ENCODE results near the gene SLC35B4. TPM values are rescaled to one million over a fixed set of nuclear protein-coding genes. Genes with fewer than 3 reads are reported as not detected.

SLC35B4 gene, protein sequence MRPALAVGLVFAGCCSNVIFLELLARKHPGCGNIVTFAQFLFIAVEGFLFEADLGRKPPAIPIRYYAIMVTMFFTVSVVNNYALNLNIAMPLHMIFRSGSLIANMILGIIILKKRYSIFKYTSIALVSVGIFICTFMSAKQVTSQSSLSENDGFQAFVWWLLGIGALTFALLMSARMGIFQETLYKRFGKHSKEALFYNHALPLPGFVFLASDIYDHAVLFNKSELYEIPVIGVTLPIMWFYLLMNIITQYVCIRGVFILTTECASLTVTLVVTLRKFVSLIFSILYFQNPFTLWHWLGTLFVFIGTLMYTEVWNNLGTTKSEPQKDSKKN
- polyA plus RNA-seq (2013, experiment 1 of 4), result 35.9 TPM
- polyA plus RNA-seq (2013, experiment 2 of 4), result 39.4 TPM
- polyA plus RNA-seq (2013, experiment 3 of 4), result 25.7 TPM
- polyA plus RNA-seq (2013, experiment 4 of 4), result 27.5 TPM

DNA sequence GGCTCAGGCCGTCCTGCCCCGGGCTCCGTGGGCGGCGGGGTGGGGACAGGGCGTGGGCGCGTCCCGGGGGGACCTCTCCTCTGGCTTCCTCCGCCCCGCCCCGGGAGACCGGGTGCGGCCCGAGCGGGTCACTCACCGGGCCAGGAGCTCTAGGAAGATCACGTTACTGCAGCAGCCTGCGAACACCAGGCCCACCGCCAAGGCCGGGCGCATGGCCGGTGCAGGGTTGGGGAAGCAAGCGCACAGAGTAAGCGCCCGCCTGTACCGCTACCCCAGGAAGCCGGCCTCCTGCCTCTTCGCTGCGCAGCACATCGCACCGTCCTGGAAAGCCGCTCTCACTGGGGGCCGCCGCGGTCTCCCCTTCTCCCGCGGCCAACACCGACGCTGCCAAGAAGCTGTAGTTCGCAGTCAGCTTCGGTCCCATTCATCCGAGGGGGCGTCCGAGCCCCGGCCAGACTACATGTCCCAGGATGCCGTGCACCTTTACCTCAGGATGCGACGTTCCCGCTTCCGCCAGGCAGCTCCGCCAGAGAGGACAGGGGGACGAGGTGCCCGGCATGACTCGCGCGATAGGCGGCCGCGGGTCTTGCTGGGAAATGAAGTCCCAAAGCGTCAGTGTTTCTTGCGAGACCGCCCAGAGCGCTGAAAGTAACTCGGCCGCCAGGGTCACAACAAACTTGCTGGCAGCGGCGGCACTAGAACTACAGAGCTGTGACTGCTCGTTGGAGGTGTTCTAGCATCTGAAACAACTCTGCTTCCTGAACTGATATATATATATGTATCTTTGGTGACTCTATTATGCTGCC, at the start of gene SLC35B4:
Gene SLC35B4 (minus strand): TSS at position 392 of the 806 bp plus-strand sequence. CDS start 179 bp downstream, at position 213.
- Histone ChIP-seq H3K27ac (ENCODE audit: insufficient read depth, low read depth, low read length, poor library complexity, severe bottlenecking) (no peak within 1 kb of the TSS), H3K4me3 (ENCODE audit: insufficient read depth, low read depth, low read length) (peak within 1 kb of the TSS; percentile 68), H3K4me1 (ENCODE audit: control insufficient read depth, insufficient read depth, low read length) (peaks cover 6% of the 10 kb centered on the region), H3K27me3 (ENCODE audit: control insufficient read depth, insufficient read depth, low read length, poor library complexity, severe bottlenecking) (peaks cover 7% of the 10 kb centered on the region), H3K9me3 (ENCODE audit: control insufficient read depth, low read length) (no peaks in the 10 kb centered on the region), H3K36me3 (ENCODE audit: control insufficient read depth, insufficient read depth, low read length) (no peaks in the 10 kb centered on the region)
- WGBS, 2 experiments, result 0% methylated on average over 69 of the region's 69 CpGs

DNA sequence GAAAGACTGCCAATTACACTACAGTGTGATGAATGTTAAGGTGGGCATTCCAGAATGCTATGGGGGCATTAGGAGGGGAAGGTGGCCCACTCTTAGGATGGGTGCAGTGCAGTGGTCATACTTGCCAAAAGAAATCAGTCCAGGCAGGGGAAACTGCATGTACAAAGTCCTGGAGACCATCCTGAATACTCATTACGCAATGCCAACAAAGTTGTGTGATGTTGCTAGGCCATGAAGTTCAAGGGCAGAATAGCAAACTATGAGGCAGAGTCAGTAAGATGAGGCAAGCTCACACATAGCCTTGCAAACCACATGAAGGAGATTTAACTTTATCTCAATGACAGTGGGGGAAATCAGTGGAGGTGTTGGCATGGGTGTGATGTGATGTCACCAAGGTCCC, 49.8 kb upstream of the SLC35B4 start:
- H3K4me1 ChIP-seq (ENCODE audit: control insufficient read depth, insufficient read depth, low read length), result no peaks in the 10 kb centered on the region
- no peaks in the 10 kb centered on the region for H3K9me3 ChIP-seq (ENCODE audit: control insufficient read depth, low read length)
- WGBS, 2 experiments, result 90 to 92% methylated on average over 1 of the region's 1 CpG
- no peaks in the 10 kb centered on the region for H3K36me3 ChIP-seq (ENCODE audit: control insufficient read depth, insufficient read depth, low read length)
- H3K27ac ChIP-seq (ENCODE audit: insufficient read depth, low read depth, low read length, poor library complexity, severe bottlenecking), result no peak overlapping the region
- no peaks in the 10 kb centered on the region for H3K27me3 ChIP-seq (ENCODE audit: control insufficient read depth, insufficient read depth, low read length, poor library complexity, severe bottlenecking)
- no peak overlapping the region for H3K4me3 ChIP-seq (ENCODE audit: insufficient read depth, low read depth, low read length)

DNA sequence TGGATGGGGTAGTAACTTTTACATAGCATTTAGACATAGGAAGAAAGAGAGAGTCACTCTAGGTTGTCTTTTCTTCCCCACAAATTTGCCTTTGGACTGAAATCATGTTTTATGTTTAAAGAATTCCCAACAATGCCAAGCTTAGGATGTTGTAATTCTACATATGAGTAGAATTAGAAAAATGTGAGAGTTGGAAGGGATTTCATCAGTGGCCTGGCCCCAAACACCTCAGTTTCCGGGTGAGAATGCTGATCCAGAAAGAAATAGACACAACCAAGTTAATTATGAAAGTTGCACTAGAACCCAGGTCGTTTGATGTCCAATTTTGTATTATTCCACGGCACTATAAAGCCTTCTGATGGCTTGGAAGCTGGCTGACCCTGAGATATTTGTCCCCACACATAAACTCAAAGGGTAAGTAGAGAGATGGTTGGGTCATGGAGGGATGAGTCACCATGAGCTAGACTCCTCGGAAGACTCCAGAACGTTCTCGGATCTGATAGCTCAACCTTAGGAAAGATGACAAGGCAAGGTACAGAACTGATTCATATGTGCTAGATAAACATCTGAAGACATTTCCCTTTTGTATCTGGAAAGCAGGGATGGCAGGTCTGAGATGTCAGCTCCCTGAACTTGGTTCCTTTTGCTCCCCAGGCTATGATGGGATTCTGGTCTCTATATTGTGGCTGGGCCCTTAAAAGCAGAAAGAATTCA, 48.8 kb upstream of the SLC35B4 start:
- Histone ChIP-seq H3K36me3 (ENCODE audit: control insufficient read depth, insufficient read depth, low read length) (no peaks in the 10 kb centered on the region), H3K4me3 (ENCODE audit: insufficient read depth, low read depth, low read length) (no peak overlapping the region), H3K27me3 (ENCODE audit: control insufficient read depth, insufficient read depth, low read length, poor library complexity, severe bottlenecking) (no peaks in the 10 kb centered on the region), H3K4me1 (ENCODE audit: control insufficient read depth, insufficient read depth, low read length) (no peaks in the 10 kb centered on the region), H3K9me3 (ENCODE audit: control insufficient read depth, low read length) (no peaks in the 10 kb centered on the region), H3K27ac (ENCODE audit: insufficient read depth, low read depth, low read length, poor library complexity, severe bottlenecking) (no peak overlapping the region)
- WGBS, 2 experiments, result 90% methylated on average over 6 of the region's 6 CpGs

DNA sequence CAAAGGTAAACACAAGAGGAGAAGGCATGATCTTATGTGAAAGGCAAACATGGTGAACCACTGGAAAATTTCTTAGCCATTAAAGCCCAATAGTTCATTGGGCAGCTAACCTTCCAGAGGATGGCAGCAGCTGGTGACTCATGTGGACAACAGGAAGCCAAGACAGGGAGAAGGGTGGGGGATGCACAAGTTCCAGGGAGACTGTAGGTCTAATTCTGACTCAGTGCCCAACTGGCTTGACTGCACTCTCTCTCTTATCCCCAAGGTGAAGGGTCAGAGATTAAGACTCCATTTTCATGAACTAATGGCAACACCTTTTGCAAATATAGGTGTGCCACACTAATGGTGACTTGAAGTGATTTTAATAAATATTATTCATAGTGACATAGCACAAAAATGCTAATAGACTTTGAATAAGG, 47.9 kb upstream of the SLC35B4 start:
- Histone ChIP-seq H3K4me1 (ENCODE audit: control insufficient read depth, insufficient read depth, low read length) (no peaks in the 10 kb centered on the region), H3K9me3 (ENCODE audit: control insufficient read depth, low read length) (no peaks in the 10 kb centered on the region), H3K27ac (ENCODE audit: insufficient read depth, low read depth, low read length, poor library complexity, severe bottlenecking) (no peak overlapping the region), H3K27me3 (ENCODE audit: control insufficient read depth, insufficient read depth, low read length, poor library complexity, severe bottlenecking) (no peaks in the 10 kb centered on the region), H3K4me3 (ENCODE audit: insufficient read depth, low read depth, low read length) (no peak overlapping the region), H3K36me3 (ENCODE audit: control insufficient read depth, insufficient read depth, low read length) (no peaks in the 10 kb centered on the region)

DNA sequence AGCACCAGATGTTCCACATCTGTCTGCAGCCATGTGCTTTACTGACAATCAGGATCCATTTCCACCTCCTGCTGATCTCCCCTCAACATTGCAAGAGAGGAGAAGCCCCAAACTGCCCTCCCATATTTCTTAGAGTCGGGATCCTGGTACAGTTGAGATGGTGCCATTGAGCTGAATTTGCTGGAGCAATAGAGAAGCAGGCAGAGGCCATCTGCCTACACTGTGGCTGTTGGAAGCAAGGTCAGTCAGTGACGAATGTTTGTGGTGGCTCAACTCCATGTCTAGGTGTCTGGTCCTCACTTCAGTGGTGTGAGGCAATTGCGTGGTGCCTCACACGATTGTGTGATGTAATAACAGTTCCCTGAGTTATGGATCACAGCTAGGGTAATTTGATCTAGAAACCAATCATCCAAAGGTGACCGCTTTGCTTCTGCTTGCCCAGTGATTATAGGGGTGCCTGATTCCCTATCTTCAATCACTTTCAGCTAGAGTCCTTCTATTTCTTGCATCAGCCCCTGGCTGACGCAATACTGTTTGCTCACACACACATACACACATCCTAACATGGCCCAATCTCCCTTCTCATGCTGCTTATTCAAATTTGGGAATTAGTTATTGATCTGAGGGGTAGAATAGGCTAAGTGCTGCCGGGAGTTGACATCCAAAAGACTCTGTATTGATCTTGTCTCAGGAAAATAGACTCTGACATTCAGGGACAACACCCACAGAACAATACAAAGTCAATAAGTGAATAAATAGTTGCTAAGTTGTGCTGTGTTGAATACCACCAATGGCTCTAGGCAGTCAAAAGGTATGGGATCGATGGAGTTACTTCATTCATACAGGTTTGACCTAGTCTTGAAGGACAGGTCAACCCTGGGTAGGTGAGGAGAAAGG, 46.1 kb upstream of the SLC35B4 start:
- Histone ChIP-seq H3K4me1 (ENCODE audit: control insufficient read depth, insufficient read depth, low read length) (no peaks in the 10 kb centered on the region), H3K36me3 (ENCODE audit: control insufficient read depth, insufficient read depth, low read length) (no peaks in the 10 kb centered on the region), H3K9me3 (ENCODE audit: control insufficient read depth, low read length) (no peaks in the 10 kb centered on the region), H3K27me3 (ENCODE audit: control insufficient read depth, insufficient read depth, low read length, poor library complexity, severe bottlenecking) (no peaks in the 10 kb centered on the region), H3K27ac (ENCODE audit: insufficient read depth, low read depth, low read length, poor library complexity, severe bottlenecking) (no peak overlapping the region), H3K4me3 (ENCODE audit: insufficient read depth, low read depth, low read length) (no peak overlapping the region)
- WGBS, 2 experiments, result 89 to 93% methylated on average over 7 to 8 of the region's 8 CpGs

DNA sequence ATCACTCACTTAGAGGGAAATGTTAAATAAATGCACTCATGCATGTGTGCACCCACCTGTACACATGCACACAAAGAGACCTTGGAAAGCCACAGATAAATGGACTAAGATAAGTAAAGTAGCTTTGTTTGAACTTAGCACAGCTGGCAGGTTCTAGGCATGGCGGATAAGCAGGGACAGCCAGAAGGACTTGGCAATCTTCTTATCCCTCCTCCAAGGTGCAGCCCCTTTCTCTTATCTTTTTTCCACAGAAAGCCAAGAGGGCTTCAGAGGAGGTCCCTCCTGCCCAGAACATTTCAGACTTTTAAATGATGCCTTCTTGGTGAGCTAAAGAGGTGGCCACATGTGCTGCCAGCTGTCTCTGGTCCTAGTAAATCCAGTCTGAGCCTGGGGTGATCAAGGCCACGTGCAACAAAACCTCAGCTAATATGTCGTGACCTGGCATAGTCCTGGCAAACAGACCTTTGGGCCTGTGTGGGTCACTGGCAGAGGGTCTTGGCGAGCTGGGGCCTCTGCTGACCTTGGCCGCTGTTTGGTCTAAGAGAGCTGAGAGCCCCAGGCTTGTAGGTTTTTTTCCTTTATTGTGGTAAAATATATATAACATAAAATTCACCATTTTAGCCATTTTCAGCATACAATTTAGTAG, 43.2 kb upstream of the SLC35B4 start:
- 92% methylated on average over 4 to 5 of the region's 5 CpGs for WGBS, 2 experiments

DNA sequence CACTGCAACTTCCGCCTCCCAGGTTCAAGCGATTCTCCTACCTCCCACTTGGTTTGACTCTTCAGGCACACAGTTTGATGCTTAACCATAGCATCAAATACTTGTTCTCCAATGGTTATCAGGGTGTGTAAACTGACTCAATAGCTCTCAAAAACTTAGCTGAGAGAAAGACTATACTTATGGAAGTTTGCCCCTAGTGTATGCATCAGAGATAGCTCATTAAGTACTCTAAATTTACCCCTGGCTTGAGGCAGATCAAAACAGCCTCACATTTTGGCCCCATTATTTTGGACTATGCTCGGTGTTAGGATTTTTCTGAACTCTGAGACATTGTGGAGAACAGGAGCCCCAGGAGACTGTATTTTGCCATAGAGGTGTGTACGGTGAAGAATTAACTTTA, 40.8 kb upstream of the SLC35B4 start:
- Histone ChIP-seq H3K36me3 (ENCODE audit: control insufficient read depth, insufficient read depth, low read length) (no peaks in the 10 kb centered on the region), H3K9me3 (ENCODE audit: control insufficient read depth, low read length) (no peaks in the 10 kb centered on the region), H3K4me1 (ENCODE audit: control insufficient read depth, insufficient read depth, low read length) (no peaks in the 10 kb centered on the region), H3K4me3 (ENCODE audit: insufficient read depth, low read depth, low read length) (no peak overlapping the region), H3K27ac (ENCODE audit: insufficient read depth, low read depth, low read length, poor library complexity, severe bottlenecking) (no peak overlapping the region), H3K27me3 (ENCODE audit: control insufficient read depth, insufficient read depth, low read length, poor library complexity, severe bottlenecking) (no peaks in the 10 kb centered on the region)
- WGBS, 2 experiments, result 93 to 94% methylated on average over 4 of the region's 4 CpGs

More for the DNA sequence above, 43.2 kb upstream of the SLC35B4 start:
- H3K9me3 ChIP-seq (ENCODE audit: control insufficient read depth, low read length), result no peaks in the 10 kb centered on the region
- no peak overlapping the region for H3K4me3 ChIP-seq (ENCODE audit: insufficient read depth, low read depth, low read length)
- H3K27me3 ChIP-seq (ENCODE audit: control insufficient read depth, insufficient read depth, low read length, poor library complexity, severe bottlenecking), result no peaks in the 10 kb centered on the region
- no peak overlapping the region for H3K27ac ChIP-seq (ENCODE audit: insufficient read depth, low read depth, low read length, poor library complexity, severe bottlenecking)
- H3K36me3 ChIP-seq (ENCODE audit: control insufficient read depth, insufficient read depth, low read length), result no peaks in the 10 kb centered on the region
- H3K4me1 ChIP-seq (ENCODE audit: control insufficient read depth, insufficient read depth, low read length), result no peaks in the 10 kb centered on the region

DNA sequence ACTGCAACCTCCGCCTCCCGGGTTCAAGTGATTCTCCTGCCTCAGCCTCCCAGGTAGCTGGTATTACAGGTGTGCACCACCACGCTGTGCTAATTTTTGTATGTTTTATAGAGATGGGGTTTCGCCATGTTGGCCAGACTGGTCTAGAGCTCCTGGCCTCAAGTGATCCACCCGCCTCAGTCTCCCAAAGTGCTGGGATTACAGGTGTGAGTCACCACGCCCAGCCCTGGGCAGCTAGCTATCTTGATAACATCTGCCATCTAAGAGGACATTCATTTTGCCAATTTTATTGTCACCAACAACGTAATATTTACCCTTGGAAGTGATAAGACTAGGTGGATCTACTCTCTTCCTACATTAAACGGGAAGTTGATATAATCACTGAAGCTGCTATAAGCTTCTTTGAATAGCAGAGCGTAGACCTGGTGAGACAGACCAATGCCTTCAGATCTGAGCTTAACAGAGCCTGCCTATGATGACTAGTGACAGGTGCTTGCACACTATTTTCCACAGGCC, 39.7 kb upstream of the SLC35B4 start:
- Histone ChIP-seq H3K27me3 (ENCODE audit: control insufficient read depth, insufficient read depth, low read length, poor library complexity, severe bottlenecking) (no peaks in the 10 kb centered on the region), H3K4me1 (ENCODE audit: control insufficient read depth, insufficient read depth, low read length) (no peaks in the 10 kb centered on the region), H3K4me3 (ENCODE audit: insufficient read depth, low read depth, low read length) (no peak overlapping the region), H3K9me3 (ENCODE audit: control insufficient read depth, low read length) (no peaks in the 10 kb centered on the region), H3K27ac (ENCODE audit: insufficient read depth, low read depth, low read length, poor library complexity, severe bottlenecking) (no peak overlapping the region), H3K36me3 (ENCODE audit: control insufficient read depth, insufficient read depth, low read length) (no peaks in the 10 kb centered on the region)
- 93 to 95% methylated on average over 9 of the region's 9 CpGs for WGBS, 2 experiments

DNA sequence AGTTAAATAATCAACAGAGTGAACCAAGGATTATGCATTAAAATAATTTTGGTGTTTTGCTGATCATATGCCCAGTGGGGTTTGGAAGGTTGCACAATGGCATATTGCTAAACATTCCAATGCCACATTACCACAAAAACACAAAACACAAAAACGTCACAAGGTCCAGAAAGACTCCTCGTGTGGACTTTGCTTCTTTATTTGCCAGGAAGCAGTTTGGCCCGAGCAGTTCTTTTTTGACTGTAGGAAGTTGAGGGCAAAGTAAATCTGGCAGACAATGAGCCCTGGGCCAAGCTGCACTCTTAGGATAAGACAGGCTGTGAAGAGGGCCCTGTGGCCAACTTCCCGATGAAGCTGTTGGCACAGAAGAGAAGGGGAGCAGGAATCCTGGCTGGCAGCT, 39.2 kb upstream of the SLC35B4 start:
- H3K27ac ChIP-seq (ENCODE audit: insufficient read depth, low read depth, low read length, poor library complexity, severe bottlenecking), result no peak overlapping the region
- H3K36me3 ChIP-seq (ENCODE audit: control insufficient read depth, insufficient read depth, low read length), result no peaks in the 10 kb centered on the region
- H3K4me3 ChIP-seq (ENCODE audit: insufficient read depth, low read depth, low read length), result no peak overlapping the region
- H3K4me1 ChIP-seq (ENCODE audit: control insufficient read depth, insufficient read depth, low read length), result no peaks in the 10 kb centered on the region
- H3K9me3 ChIP-seq (ENCODE audit: control insufficient read depth, low read length), result no peaks in the 10 kb centered on the region
- no peaks in the 10 kb centered on the region for H3K27me3 ChIP-seq (ENCODE audit: control insufficient read depth, insufficient read depth, low read length, poor library complexity, severe bottlenecking)
- 88 to 93% methylated on average over 4 of the region's 4 CpGs for WGBS, 2 experiments
